Measurements from ENCODE around the gene BUD13.

Gene BUD13, protein sequence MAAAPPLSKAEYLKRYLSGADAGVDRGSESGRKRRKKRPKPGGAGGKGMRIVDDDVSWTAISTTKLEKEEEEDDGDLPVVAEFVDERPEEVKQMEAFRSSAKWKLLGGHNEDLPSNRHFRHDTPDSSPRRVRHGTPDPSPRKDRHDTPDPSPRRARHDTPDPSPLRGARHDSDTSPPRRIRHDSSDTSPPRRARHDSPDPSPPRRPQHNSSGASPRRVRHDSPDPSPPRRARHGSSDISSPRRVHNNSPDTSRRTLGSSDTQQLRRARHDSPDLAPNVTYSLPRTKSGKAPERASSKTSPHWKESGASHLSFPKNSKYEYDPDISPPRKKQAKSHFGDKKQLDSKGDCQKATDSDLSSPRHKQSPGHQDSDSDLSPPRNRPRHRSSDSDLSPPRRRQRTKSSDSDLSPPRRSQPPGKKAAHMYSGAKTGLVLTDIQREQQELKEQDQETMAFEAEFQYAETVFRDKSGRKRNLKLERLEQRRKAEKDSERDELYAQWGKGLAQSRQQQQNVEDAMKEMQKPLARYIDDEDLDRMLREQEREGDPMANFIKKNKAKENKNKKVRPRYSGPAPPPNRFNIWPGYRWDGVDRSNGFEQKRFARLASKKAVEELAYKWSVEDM

DNA sequence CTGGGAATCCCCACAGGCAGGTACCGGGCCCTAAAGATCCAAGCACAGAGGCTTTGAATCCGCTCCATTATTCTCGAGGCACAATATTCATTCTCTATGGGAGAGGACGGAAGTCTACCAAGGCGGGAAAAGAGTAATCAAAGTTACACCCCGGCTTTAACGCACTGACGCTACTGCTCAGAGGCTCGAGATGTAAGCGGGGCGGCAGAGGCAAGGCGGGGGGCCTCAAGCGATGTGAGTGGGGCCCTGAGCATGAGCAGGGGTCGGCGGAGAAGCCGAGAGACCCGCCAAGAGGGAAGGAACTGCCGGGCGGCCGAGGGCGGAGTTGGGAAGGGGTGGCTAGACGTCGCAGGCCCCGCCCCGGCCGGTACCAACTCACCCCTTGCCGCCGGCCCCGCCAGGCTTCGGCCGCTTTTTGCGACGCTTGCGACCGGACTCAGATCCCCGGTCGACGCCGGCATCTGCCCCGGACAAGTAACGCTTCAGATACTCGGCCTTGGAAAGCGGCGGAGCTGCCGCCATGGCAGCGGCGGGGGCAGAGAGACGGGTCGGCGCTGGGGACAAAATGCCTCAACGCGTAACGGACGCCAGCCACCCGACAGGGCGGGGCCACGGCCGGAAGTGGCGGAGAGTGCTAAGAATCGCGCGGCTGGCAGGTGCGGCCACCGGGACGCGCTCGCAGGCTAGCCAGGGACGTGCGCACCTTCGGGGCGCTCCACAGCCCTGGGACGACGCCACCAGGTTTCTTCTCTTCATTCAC lies at the start of gene BUD13:
Gene BUD13 (minus strand): TSS at position 545 of the 760 bp plus-strand sequence. CDS start 23 bp downstream, at position 522.
- H3K4me3 ChIP-seq (ENCODE audit: low read depth, low read length) = peak within 1 kb of the TSS; percentile 98
- TF ChIP-seq, protein P1, sequence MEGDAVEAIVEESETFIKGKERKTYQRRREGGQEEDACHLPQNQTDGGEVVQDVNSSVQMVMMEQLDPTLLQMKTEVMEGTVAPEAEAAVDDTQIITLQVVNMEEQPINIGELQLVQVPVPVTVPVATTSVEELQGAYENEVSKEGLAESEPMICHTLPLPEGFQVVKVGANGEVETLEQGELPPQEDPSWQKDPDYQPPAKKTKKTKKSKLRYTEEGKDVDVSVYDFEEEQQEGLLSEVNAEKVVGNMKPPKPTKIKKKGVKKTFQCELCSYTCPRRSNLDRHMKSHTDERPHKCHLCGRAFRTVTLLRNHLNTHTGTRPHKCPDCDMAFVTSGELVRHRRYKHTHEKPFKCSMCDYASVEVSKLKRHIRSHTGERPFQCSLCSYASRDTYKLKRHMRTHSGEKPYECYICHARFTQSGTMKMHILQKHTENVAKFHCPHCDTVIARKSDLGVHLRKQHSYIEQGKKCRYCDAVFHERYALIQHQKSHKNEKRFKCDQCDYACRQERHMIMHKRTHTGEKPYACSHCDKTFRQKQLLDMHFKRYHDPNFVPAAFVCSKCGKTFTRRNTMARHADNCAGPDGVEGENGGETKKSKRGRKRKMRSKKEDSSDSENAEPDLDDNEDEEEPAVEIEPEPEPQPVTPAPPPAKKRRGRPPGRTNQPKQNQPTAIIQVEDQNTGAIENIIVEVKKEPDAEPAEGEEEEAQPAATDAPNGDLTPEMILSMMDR (IDR thresholded peaks at IDR 0.05; ENCODE audit: control insufficient read depth, extremely low read depth, insufficient read depth) = no peak; the same call in 1 of the 2 replicates
- peak; percentile 56 for DNase-seq (ENCODE audit: low read depth)

DNA sequence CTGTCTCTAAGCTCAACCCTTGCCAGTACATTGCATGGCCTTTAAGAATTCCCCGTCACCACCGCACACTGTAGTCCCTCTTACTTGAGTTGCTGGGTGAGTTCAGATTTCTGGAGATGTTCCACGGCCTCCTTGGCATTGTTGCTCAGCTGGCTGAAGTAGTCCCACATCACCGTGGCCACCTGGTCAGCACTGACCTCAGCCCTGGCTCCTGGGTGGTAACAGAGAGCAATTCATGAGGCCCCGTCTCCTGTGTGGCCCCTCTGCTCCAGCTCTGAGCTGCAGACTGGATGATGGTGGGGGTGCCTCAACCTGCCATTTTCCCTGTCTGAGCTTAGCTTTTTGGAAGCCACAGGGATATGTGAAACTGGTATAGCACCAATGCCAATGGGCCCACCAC lies 49.8 kb upstream of the BUD13 start:
- TF ChIP-seq, protein P1 (IDR thresholded peaks at IDR 0.05; ENCODE audit: control insufficient read depth, extremely low read depth, insufficient read depth) = no peak
- DNase-seq (ENCODE audit: low read depth) = no peak
- no peak overlapping the region for H3K4me3 ChIP-seq (ENCODE audit: low read depth, low read length)

DNA sequence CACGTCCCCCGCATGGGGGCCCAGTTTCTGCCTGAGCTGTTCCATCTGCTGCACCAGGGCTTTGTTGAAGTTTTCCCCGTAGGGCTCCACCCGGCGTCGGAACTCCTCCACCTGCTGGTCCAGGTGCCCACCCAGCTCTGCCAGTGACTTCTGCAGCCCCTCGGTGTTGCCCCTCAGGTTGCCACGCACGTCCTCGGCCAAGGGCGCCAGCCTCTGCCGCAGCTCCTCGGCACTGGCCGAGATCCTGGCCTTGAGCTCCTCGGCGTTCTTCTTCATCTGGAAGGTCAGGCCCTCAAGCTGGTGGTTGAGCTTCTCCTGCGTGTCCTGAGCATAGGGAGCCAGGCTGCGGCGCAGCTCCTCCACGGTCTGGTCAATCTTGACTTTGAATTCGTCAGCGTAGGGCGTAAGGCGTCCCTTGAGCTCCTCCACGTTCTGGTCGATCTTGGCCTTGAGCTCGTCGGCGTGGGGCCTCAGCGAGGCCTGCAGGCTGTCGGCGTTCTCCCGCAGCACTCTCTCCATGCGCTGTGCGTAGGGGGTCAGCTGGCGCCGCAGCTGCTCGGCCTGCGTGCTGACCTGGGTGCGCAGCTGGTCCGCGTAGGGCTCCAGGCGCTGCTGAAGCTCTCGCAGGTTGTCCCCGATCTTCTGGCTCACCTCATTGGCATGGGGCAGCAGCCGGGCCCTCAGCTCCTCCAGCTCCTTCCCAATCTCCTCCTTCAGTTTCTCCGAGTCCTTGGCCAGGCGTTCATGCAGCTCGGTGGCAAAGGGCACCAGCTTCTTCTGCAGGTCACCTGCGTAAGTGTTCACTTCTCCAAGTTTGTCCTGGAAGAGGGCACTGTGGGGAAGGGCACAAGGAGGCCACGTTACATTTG lies 48.5 kb upstream of the BUD13 start:
- H3K4me3 ChIP-seq (ENCODE audit: low read depth, low read length) = no peak overlapping the region
- no peak for DNase-seq (ENCODE audit: low read depth)
- TF ChIP-seq, protein P1 (IDR thresholded peaks at IDR 0.05; ENCODE audit: control insufficient read depth, extremely low read depth, insufficient read depth) = no peak

DNA sequence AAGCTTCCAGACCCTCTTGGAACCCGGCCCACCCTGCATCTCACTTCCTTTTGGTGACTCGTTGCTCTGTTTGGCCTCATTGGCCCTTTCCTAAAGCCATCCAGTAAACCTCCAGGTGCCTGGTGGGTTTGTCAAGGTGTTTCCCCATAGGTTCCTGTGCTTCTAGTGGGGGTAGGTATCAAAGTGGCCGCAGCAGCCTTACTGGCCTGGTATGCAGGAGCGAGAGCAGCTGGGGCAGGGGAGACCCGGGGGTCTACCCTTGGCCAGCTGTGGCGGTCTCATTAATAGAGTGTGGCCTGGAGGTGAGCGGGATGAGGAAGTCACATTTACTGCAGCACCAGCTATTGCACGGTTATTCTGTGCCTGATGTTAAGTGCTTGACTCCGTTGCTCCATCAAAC lies 46.3 kb upstream of the BUD13 start:
- no peak for DNase-seq (ENCODE audit: low read depth)
- H3K4me3 ChIP-seq (ENCODE audit: low read depth, low read length) = no peak overlapping the region

DNA sequence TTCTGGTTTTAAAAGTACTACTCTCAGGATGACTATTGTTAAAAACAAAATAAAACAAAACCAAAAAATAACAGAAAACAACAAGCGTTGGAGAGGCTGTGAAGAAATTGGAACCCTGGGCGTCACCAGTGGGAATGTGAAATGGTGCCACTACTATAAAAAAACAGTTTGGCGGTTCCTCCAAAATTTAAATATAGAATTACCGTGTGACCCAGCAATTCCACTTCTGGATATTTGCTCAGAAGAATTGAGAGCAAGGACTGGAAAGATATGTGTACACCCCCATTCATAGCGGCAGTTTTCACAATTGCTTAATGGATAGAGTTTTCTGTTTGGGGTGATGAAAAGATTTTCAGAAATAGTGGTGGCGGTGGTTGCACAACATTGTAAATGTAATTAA lies 41.7 kb upstream of the BUD13 start:
- no peak for DNase-seq (ENCODE audit: low read depth)
- TF ChIP-seq, protein P1 (IDR thresholded peaks at IDR 0.05; ENCODE audit: control insufficient read depth, extremely low read depth, insufficient read depth) = no peak
- H3K4me3 ChIP-seq (ENCODE audit: low read depth, low read length) = no peak overlapping the region

More for the DNA sequence above, 46.3 kb upstream of the BUD13 start:
- TF ChIP-seq, protein P1 (IDR thresholded peaks at IDR 0.05; ENCODE audit: control insufficient read depth, extremely low read depth, insufficient read depth) = no peak

All from LNCaP clone FGC (cell line).